ENCODE measurements around the gene OLFML1.

DNA sequence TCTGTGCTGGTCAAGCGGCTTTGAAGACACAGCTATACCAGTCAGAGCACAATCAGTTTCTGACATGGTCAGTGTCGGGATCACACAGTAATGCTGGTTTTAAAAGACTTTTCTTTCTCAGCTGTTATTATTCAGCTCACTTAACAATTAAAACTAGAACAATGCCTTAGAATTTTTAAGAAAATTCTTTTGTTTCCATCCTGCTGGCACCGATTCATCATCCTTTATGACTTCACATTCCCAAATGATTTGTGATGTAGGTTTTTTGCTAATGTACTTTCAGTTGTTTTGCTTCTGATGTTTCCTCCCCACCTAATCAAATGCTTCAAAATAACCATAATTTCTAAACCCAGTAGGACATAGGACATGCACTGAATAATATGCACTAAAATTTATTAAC is 34.5 kb upstream of the OLFML1 start:
- no peak for TF ChIP-seq POLR2A (IDR thresholded peaks at IDR 0.05)
- TF ChIP-seq, protein P1, sequence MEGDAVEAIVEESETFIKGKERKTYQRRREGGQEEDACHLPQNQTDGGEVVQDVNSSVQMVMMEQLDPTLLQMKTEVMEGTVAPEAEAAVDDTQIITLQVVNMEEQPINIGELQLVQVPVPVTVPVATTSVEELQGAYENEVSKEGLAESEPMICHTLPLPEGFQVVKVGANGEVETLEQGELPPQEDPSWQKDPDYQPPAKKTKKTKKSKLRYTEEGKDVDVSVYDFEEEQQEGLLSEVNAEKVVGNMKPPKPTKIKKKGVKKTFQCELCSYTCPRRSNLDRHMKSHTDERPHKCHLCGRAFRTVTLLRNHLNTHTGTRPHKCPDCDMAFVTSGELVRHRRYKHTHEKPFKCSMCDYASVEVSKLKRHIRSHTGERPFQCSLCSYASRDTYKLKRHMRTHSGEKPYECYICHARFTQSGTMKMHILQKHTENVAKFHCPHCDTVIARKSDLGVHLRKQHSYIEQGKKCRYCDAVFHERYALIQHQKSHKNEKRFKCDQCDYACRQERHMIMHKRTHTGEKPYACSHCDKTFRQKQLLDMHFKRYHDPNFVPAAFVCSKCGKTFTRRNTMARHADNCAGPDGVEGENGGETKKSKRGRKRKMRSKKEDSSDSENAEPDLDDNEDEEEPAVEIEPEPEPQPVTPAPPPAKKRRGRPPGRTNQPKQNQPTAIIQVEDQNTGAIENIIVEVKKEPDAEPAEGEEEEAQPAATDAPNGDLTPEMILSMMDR (IDR thresholded peaks at IDR 0.05) = no peak

All from heart left ventricle (tissue), 13 donors.